NB4 (cell line): ENCODE measurements around the gene SETD6.

Experiments
- POLR2A ChIP-seq: IDR thresholded peaks from 2 replicates; pipeline ENCODE4 v1.6.1; 2011; ENCODE audit warnings: mild to moderate bottlenecking; ENCODE audit not compliant: insufficient read length; ENCODE audit errors: extremely low read depth
- TF ChIP-seq, protein P1 (sequence below): IDR thresholded peaks from one replicate; pipeline ENCODE4 v1.5.1; 2012; ENCODE audit warnings: low read depth, low read length

DNA sequence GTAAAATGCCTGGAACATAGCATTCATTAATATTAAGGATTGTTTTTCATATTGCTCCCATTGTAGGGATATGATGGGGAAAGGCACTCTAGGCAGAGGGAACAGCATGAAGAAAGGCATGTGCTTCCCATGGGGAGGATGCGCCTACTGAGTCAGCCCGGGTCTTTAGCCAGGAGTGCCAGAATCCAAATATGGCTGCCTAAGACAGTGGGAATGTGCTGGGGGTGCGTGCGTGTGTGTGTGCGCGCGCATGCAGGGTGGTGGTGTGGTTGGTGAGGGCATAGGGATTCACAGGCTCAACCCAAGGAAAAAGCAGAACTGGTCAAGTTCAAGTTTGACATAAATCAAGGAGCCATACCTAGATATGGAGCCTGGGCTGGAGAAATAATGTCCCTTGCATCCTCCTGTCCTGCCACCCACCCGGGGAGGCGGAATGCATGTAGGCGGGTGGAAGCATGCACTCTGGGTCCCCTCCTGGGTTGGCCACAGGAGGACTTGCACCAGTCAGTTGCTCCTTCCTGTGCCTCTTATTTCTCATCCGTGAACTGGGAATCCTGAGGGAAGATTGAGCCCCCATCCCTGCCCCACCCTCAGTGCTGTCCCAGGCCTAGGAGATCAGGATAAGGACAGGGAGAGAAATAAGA is 34.0 kb upstream of the SETD6 start:
- TF ChIP-seq, protein P1, sequence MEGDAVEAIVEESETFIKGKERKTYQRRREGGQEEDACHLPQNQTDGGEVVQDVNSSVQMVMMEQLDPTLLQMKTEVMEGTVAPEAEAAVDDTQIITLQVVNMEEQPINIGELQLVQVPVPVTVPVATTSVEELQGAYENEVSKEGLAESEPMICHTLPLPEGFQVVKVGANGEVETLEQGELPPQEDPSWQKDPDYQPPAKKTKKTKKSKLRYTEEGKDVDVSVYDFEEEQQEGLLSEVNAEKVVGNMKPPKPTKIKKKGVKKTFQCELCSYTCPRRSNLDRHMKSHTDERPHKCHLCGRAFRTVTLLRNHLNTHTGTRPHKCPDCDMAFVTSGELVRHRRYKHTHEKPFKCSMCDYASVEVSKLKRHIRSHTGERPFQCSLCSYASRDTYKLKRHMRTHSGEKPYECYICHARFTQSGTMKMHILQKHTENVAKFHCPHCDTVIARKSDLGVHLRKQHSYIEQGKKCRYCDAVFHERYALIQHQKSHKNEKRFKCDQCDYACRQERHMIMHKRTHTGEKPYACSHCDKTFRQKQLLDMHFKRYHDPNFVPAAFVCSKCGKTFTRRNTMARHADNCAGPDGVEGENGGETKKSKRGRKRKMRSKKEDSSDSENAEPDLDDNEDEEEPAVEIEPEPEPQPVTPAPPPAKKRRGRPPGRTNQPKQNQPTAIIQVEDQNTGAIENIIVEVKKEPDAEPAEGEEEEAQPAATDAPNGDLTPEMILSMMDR, result no peak
- no peak for TF ChIP-seq POLR2A
